HG03442 (cell line): ENCODE measurements around the gene SUFU.
A peak's percentile ranks its signal among the peaks of the same experiment; 100 is the strongest.
"Not testable (repeated sequence)": the region's sequence is repeated elsewhere in the genome, so short reads cannot be mapped to it uniquely, and the experiment has no call there.

ENCODE experiments used
- ATAC-seq: cut with Tn5 transposase; IDR thresholded peaks from one replicate; pipeline ENCODE4 v1.9.1; 2021; ENCODE audit warnings: mild to moderate bottlenecking, moderate library complexity; ENCODE audit not compliant: unreplicated experiment

Gene SUFU

DNA sequence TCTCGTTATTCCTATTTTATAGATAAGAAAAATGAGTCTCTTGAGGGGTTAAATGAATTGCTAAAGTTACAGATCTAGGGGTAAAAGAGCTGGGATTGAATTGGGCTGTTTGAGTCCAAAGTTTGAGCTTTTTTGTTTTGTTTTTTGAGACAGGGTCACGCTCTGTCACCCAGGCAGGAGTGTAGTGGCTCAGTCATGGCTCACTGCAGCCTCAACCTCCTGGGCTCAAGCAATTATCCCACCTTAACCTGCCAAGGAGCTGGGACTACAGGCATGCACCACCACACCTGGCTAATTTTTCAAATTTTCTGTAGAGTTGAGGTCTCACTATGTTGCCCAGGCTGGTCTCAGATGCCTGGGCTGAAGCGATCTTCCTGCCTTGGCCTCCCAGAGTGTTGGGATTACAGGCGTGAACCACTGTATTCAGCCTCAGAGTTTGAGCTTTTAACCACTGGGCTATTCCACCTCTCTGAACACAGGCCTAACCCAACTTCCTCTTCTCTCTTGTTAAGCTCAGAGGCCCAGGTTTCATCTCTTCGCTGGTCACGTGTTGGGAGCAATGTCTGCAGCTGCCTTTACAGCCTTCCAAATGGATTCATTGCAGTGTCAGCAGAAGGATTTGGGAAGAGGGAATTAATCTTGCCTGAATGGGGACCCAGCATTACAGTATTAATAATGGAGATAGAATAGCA, 8.0 kb downstream of the SUFU start:
- peak; percentile 67 for ATAC-seq

DNA sequence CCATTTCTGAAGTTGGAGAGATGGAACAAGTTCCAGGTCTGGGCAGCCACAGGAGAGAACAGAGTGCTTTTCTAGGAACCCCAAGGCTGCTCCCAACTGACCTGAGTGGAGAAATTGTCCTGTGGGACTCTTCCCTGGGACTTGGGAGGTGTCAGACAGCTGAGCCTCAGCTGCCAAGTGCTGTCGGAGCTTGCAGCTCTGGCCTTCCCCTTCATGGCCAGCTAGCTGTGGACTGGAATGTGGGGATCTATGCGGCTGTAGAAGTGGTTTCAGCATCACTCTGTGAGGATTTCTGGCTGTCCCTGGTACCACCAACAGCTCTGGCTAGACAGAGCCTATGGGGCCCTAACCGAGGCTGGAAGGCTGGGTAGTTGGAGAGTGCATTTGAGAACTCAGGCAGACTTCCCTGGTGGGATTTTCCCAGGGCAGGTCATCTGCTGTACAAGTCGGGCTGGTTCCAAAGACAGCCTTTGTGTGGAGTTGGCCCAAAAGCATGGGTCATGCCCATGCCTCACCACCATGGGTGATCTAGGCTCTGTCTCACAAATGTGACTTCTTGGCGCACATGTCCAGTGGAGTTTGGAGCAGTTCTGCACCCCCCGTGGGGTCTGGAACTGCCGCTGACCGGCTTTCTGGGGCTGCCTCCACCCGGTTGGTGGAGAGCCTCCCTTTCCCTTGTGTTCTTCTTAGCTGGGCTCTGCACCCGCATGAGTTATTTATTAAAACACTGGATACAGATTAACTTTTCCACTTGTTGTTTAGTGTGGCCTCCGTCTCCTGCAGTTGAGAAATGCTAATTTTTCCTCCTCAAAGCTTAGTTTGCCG, 10.9 kb downstream of the SUFU start:
- ATAC-seq: no peak

DNA sequence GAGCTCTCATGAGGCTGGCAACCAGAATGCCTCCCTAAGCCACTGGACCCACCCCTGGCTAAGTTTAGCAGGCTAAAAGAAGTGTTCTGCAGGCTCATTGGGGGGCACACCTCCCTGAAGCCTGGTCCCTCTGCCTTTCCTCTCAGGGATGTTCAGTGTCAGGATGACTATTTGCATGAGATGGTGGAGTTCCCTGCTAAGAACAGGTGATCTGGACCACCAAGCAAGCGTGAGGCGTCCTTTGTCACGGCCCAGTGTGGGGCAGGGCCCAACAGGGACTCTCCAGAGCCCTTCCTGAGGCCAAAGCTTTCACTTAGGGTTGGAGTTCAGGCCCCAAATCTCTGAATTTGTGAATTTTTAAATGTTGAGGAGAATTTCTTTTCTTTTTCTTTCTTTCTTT, 12.0 kb downstream of the SUFU start:
- ATAC-seq: no peak

DNA sequence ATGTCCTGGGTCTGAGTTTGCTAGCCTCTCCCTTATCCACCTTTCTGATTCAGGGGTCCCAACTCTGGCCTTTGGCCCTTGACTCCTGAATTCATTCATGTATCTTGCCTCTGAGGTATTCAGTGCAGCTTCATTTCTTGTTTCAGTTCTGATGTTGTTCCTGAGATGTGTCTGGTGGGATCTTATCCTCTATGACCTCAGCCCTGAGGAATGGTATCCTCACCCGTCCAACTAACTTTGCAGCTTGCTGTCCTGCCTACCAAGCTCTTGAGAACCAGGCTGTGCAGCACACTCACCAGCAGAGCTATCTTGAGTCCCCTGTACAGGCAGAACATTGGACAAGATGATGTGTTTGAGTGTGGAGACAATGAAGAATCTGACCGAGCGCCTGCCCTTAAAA, 13.8 kb downstream of the SUFU start:
- ATAC-seq: no peak

DNA sequence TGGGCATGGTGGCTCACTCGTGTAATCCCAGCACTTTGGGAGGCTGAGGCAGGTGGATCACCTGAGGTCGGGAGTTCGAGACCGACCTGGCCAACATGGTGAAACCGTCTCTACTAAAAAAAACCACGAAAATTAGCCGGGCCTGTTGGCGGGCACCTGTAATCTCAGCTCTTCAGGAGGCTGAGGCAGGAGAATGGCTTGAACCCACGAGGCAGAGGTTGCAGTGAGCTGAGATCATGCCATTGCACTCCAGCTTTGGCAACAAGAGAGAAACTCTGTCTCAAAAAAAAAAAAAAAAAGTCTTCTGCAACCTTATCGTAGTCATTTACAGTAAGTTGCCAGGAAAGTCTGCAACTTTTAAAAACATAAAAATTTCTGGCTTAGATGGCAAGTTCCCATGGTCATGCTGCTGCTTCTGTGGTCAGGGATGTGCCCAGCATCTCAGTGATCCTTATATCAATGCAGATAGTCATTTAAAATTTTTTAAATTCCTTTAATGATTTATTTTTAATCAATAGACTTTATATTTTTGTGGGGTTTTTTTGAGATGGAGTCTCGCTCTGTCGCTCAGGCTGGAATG, 15.6 kb downstream of the SUFU start:
- ATAC-seq: no peak

DNA sequence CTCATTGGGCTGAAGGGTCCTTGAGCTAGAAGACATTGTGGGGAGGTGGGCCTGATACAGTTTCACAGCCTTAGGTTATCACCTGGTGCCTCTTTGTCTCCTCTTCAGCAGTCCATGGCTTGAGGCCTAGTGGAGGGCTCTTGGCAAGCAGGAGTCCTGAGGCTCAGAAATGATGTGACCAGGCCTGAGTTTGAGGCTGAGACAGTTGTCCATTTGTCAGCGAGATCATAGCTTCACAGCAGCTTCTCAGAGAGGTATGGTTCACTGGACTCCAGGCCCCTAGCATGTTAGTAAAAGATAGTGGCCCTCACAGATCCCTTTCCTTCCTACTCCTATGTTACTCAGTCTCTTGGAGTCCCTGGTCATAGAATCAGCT, 19.1 kb downstream of the SUFU start:
- no peak for ATAC-seq

DNA sequence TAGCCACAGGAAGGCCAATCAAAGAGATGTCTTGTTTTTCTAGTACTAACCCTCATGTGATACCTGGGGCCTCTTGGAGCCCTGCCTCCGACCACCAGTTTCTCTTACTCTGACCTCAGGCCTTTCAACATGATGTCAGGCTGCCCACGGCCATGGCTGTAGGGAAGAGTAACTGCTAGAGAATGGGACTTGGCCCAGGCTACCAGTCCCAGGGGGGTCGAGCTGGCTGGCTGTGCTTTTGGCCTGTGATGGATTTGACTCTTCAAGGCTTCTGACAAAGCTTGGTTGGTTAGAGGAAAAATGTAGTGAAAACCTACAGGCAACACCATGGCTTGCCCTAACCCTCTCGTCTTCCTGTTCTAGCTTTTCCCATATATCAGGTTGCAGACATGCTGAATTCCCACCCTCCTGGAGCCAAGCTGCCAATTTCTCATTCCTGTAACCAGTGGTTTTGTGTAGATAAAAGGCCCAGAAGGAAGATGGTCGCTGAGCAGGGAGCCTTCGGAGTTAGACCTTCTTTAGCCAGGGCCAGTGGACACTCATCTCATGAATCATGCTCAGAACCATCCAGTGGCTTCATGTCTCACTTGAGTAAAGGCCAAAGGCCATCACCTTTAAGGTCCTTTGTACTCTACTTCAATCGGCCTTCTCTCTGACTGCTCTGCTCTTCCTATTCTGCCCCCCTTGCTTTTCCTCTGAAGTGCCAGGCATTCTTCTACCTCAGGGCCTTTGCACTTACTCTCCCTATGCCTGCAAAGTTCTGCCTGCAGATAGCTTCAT, 19.7 kb downstream of the SUFU start:
- no peak for ATAC-seq

DNA sequence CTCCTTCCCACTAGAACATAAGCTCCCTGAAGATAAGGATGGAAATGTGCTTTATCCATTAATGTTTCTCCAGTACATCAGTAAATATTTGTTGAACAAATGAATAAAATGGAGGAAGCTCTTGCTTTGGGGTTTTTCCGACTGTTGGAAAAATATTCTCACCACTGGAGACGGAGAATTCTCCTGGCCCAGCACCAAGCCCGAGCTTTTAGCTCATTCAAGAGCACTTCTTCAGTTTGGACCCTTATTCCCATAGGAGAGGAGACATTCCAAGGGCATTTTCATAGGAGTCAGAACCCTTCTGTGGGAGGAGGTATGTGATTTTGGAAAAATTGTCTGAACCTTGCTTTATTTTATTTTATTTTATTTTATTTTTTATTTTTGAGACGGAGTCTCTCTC, 21.0 kb downstream of the SUFU start:
- no peak for ATAC-seq

DNA sequence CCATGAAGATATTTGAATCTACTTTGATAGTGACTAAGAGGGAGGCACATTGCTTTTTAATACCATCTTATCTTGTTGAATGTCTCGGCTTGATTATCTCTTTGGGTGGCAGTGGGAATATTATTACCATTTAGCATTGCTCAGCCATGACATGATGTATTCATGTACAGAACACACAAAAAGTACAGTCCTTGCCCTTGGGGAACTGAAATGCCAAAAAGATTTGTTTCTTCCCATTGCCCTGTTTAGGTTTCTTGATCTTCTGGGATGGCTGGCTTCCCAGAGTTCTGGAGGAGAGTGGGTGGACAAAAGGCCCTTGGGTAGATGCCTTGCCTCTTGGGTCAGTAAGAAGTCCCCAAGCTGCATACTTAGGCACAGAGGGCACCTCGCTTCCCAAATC, 23.8 kb downstream of the SUFU start:
- ATAC-seq: no peak

DNA sequence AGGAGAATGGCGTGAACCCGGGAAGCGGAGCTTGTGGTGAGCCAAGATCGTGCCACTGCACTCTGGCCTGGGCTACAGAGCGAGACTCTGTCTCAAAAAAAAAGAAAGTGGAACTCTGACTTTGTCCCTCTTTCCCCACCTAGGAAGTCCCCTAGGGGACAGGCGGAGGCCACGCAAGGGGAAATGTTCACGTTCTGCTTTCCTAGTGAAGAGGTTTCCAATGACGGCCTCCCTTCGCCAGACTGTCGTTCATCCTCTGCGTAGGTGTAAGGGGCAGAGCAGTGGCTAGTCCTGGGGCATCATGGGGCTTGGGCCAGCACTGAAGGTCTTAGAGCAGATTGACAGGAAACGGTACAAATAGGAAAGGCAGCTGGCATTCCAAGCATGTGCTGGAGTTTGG, 30.6 kb downstream of the SUFU start:
- ATAC-seq: no peak

DNA sequence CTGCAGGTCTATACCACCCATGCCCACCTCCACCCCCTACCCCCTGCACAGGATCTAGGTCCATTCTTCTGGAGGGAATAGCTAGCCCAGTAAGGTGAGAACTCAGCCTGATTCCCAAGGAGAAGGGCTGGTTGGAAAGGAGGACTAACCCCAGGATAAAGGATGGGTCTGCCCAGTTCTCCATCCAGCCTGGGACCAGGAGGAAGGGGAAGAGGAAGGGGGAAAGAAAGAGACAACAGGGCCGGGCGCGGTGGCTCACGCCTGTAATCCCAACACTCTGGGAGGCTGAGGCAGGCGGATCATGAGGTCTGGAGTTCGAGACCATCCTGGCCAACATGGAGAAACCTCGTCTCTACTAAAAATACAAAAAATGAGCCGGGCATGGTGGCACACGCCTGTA, 31.2 kb downstream of the SUFU start:
- ATAC-seq: not testable (repeated sequence)

DNA sequence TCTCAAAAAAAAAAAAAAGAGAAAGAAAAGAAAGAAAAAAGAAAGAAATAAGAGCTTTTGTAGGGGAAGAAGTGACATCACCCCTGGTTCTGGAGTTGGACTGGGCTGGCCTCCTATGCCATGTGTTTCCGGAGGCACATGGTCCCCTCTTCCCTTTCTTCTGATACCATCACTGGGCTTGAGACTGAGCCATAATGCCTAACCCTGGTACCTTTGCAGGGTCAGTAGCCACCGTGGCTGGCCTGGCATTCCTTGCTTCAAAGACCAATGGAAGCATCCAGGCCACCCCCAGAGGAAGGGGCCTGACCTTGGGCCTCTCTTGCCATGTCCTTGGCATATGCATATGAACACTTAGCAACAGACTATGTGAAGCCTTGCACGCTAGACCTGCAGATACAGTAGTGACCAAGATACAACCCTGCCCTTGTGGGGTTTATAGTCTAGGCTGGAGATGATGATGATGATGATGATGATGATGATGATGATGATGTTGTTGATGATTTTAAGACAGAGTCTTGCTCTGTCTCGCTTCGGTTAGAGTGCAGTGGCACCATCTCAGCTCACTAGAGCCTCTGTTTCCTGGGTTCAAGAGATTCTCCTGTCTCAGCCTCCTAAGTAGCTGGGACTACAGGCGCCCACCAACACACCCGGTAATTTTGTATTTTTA, 31.8 kb downstream of the SUFU start:
- no peak for ATAC-seq

DNA sequence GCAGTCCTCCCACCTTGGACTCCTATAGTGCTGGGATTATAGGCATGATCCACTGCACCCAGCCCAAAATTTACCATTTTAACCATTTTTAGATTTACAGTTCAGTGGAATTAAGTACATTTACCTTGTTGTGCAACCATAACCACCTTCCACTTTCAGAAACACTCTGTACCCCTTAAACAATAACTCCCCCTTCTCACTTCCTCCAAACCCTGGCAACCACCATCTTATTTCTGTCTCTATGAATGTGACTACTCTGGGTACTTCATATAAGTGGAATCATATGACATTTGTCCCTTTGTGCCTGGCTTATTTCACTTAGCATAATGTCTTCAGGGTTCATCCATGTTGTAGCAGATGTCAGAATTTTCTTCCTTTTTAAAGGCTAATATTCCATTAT, 33.6 kb downstream of the SUFU start:
- no peak for ATAC-seq

DNA sequence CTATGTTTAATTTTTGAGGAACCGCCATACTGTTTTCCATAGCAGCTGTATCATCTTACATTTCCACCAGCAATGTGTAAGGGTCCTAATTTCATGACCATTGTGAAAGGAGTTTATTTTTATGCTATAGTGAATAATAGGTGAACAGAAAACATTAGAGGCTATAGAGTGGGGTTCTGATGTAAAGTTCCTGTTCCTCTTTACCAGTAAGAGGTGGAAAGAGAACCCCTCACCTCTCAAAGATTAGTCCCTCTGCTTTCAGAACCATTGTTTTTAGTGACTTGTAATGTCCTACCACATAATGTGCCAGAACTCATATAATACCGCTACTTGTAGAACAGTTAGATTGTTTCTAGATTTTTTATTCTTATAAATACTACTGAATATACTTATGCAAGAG, 34.2 kb downstream of the SUFU start:
- ATAC-seq: no peak

DNA sequence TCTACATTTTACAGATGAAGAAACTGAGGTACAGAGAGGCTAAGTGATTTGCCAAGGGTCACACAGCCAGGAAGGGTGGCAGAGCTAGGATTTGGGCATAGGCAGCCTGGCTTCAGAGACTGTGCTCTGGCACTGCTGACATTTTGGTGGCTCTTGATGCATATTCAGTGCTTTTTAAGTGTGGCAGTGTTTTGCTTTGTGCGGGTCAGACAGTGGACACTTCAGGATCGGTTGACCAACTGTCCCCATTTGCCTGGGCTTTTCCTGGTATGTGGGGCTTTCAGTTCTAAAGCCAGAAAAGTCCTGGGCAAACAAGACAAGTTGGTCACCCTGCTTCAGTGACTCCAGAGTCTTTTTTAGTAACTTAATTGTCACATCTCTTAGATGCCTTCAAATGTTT, 35.0 kb downstream of the SUFU start:
- no peak for ATAC-seq

DNA sequence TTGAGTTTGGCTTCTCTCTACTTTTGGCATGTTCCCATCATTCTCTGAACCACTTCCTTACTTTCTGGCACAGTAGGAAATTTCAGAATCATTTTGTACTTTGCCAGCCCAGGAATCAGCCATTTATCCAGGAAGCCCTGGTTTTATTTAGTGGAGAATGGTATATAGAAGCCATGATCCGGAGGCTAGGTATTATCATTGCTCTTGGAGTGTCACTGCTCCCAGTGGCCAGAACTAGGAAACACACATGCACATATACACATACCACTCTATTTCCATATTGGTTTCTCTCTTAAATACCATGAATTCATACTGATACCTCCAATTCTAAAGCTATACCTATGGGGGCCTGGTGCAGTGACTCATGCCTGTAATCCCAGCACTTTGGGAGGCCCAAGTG, 36.3 kb downstream of the SUFU start:
- peak; percentile 67 for ATAC-seq

DNA sequence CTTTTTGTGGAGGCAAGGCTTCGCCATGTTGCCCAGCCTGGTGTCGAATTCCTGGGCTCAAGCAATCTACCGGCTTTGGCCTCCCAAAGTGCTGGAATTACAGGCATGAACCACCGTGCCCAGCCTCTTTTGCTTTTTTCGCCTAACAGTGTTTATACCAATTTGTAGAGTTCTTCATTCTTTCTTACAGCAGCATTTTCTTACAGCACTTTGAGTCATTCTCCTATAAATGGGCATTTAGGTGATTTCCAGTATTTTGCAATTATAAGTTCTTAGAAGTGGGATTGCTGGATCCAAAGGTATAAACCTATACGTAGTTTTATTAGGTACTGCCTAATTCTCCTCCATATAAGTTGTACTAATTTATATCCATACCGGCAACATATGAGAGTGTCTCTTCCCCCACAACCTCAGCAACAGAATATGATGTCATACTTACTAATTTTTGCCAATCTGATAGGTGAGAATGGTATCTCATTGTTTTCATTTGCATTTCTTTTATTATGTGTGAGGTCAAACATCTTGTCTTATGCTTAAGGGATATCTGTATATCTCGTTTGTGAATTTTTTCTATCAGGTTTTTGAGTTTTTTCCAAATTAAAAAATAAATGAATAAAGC, 39.1 kb downstream of the SUFU start:
- ATAC-seq: no peak

DNA sequence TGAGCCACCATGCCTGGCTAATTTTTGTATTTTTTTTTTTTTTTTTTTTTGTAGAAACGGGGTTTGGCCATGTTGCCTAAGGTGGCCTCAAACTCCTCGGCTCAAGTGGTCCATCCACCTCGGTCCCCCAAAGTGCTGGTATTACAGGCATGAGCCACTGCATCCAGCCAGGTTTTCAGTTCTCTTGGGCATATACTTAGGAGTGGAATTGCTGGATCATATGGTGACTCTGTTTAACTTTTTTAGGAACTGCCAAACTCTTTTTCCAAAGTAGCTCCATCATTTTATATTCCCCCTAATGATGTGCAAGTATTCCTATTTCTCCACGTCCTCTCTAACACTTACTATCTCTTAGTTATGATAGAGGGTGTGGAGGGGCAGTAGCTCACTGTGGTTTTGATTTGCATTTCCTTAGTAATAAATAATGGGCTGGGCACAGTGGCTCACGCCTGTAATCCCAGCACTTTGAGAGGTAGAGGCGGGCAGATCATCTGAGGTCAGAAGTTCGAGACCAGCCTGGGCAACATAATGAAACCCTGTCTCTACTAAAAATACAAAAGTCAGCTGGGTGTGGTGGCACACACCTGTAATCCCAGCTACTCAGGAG, 41.6 kb downstream of the SUFU start:
- ATAC-seq: no peak

DNA sequence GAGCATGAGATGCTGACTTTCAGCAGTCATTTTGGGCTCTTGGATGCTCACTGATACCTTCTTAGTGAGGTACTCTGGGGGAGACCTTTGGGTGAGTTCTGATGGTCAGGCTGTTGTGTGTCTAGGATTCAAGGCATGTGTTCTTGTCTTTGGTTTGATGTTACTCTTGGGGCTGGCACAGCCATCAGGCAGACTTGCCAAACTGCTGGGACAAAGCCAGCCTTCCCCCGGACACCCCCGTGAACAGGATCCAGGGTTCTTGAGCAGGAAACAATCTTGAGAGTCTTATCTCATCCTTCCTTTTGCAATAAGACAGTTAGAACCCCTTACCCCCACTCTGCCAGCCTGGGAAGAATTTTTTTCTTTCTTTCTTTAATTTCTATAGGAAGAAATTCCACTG, 42.2 kb downstream of the SUFU start:
- no peak for ATAC-seq
